ENCODE data around the gene GNG13.
A peak's percentile ranks its signal among the peaks of the same experiment; 100 is the strongest.
"Not testable (repeated sequence)": the region's sequence is repeated elsewhere in the genome, so short reads cannot be mapped to it uniquely, and the experiment has no call there.

The GNG13 gene

GRCh38 chr16:799948-800833 is at the start of gene GNG13:
Gene GNG13 (minus strand): TSS chr16:800734. CDS start chr16:799077, 1,657 bp downstream.
- no peak for DNase-seq

GRCh38 chr16:848510-849253 is 48.1 kb upstream of the GNG13 start:
- DNase-seq, result no peak

GRCh38 chr16:847681-848445 is 47.3 kb upstream of the GNG13 start:
- DNase-seq, result no peak

GRCh38 chr16:847151-847550 is 46.6 kb upstream of the GNG13 start:
- no peak for DNase-seq

- no peak for DNase-seq
These were observed 44.8 kb upstream of the GNG13 start for GRCh38 chr16:845351-845745.

- no peak for DNase-seq
These were observed 44.3 kb upstream of the GNG13 start for GRCh38 chr16:844638-845350.

GRCh38 chr16:843771-844170 is 43.2 kb upstream of the GNG13 start:
- no peak for DNase-seq

GRCh38 chr16:842711-843560 is 42.4 kb upstream of the GNG13 start:
- DNase-seq, result no peak

GRCh38 chr16:842061-842476 is 41.5 kb upstream of the GNG13 start:
- peak in 1 of 2 experiments; percentile 35 for DNase-seq

- DNase-seq, result no peak
These were observed 41.0 kb upstream of the GNG13 start for GRCh38 chr16:841455-842060.

- DNase-seq, result no peak
These were observed 40.3 kb upstream of the GNG13 start for GRCh38 chr16:840561-841454.

GRCh38 chr16:839643-840408 is 39.3 kb upstream of the GNG13 start:
- DNase-seq, result no peak

- no peak for DNase-seq
These were observed 38.2 kb upstream of the GNG13 start for GRCh38 chr16:838741-839140.

GRCh38 chr16:836822-837221 is 36.3 kb upstream of the GNG13 start:
- DNase-seq, result not testable (repeated sequence)

GRCh38 chr16:836221-836620 is 35.7 kb upstream of the GNG13 start:
- no peak for DNase-seq

- no peak for DNase-seq
These were observed 34.8 kb upstream of the GNG13 start for GRCh38 chr16:835373-835772.

- DNase-seq, result no peak
These were observed 32.9 kb upstream of the GNG13 start for GRCh38 chr16:833411-833810.

GRCh38 chr16:832652-833336 is 32.3 kb upstream of the GNG13 start:
- DNase-seq, result no peak
